ENCODE data around the gene KIF6. TPM values are rescaled to one million over a fixed set of nuclear protein-coding genes. Genes with fewer than 3 reads are reported as not detected.

KIF6 gene
- polyA plus RNA-seq, 1 donor (not counting 4 experiments of a cell fraction or from before 2014, with no cell fraction given), result 0.14 TPM

- dilution Hi-C loops (cut with MboI; ENCODE audit: extremely low pct_ligation_motif_present, low sequenced_read_pairs), result no loop called here
- H3K9me1 ChIP-seq (ENCODE audit: control insufficient read depth, extremely low read depth, insufficient read depth, low read length), result no peaks in the 10 kb centered on the region
- H3K4me2 ChIP-seq (ENCODE audit: control insufficient read depth, extremely low read depth, insufficient read depth, low read depth, low read length), result no peak overlapping the region
- TF ChIP-seq EZH2 (IDR thresholded peaks at IDR 0.05; ENCODE audit: low read length) (no peak), CTCF (optimal IDR thresholded peaks at IDR 0.05 in 1 of 3, IDR thresholded peaks at IDR 0.05 in 1 of 3, conservative IDR thresholded peaks at IDR 0.05 in 1 of 3; ENCODE audit: extremely low read depth in 1 of 3, insufficient read depth in 2 of 3, low read length in 3 of 3) (no peak)
- DNase-seq (ENCODE audit: low read depth, low spot score), result no peak
- no peaks in the 10 kb centered on the region for H4K20me1 ChIP-seq (ENCODE audit: control insufficient read depth, extremely low read depth, insufficient read depth, low read length)
- FAIRE-seq, result no peak
- no peaks in the 10 kb centered on the region for H3K36me3 ChIP-seq (ENCODE audit: control insufficient read depth in 2 of 2, extremely low read depth in 1 of 2, insufficient read depth in 2 of 2, low read length in 2 of 2)
- no peak overlapping the region for H3K4me3 ChIP-seq (ENCODE audit: control insufficient read depth in 2 of 3, extremely low read depth in 1 of 3, insufficient read depth in 2 of 3, low read depth in 1 of 3, low read length in 3 of 3)
- H3K27me3 ChIP-seq (ENCODE audit: control insufficient read depth, extremely low read depth, insufficient read depth, low read length), result no peaks in the 10 kb centered on the region
- H3K9me3 ChIP-seq (ENCODE audit: control insufficient read depth, low read depth, low read length), result no peaks in the 10 kb centered on the region
- H3K27ac ChIP-seq (ENCODE audit: control insufficient read depth, insufficient read depth, low read length), result no peak overlapping the region
- H3K9ac ChIP-seq (ENCODE audit: control insufficient read depth, extremely low read depth, insufficient read depth, low read length), result no peak overlapping the region
- no peak overlapping the region for H2AFZ ChIP-seq (ENCODE audit: control insufficient read depth, low read length)
- no peaks in the 10 kb centered on the region for H3K4me1 ChIP-seq (ENCODE audit: control insufficient read depth, extremely low read depth, insufficient read depth, low read length)
- no peaks in the 10 kb centered on the region for H3K79me2 ChIP-seq (ENCODE audit: control insufficient read depth, insufficient read depth, low read length)
These were observed 397.7 kb downstream of the KIF6 start for GRCh38 chr6:39327507-39327906.

GRCh38 chr6:39322306-39322850 is 402.8 kb downstream of the KIF6 start, which contains the start of gene KCNK16:
TSS of gene KCNK16 (minus strand) at chr6:39322702. CDS start at chr6:39322540, 162 bp downstream.
- Histone ChIP-seq H3K9ac (ENCODE audit: control insufficient read depth, extremely low read depth, insufficient read depth, low read length) (no peak within 1 kb of the TSS), H3K4me1 (ENCODE audit: control insufficient read depth, extremely low read depth, insufficient read depth, low read length) (no peaks in the 10 kb centered on the region), H3K9me1 (ENCODE audit: control insufficient read depth, extremely low read depth, insufficient read depth, low read length) (no peaks in the 10 kb centered on the region), H3K27ac (ENCODE audit: control insufficient read depth, insufficient read depth, low read length) (no peak within 1 kb of the TSS), H3K4me3 (ENCODE audit: control insufficient read depth in 2 of 3, extremely low read depth in 1 of 3, insufficient read depth in 2 of 3, low read depth in 1 of 3, low read length in 3 of 3) (no peak within 1 kb of the TSS), H3K27me3 (ENCODE audit: control insufficient read depth, extremely low read depth, insufficient read depth, low read length) (no peaks in the 10 kb centered on the region), H3K79me2 (ENCODE audit: control insufficient read depth, insufficient read depth, low read length) (no peaks in the 10 kb centered on the region), H2AFZ (ENCODE audit: control insufficient read depth, low read length) (no peak within 1 kb of the TSS), H3K9me3 (ENCODE audit: control insufficient read depth, low read depth, low read length) (no peaks in the 10 kb centered on the region), H4K20me1 (ENCODE audit: control insufficient read depth, extremely low read depth, insufficient read depth, low read length) (no peaks in the 10 kb centered on the region), H3K36me3 (ENCODE audit: control insufficient read depth in 2 of 2, extremely low read depth in 1 of 2, insufficient read depth in 2 of 2, low read length in 2 of 2) (no peaks in the 10 kb centered on the region), H3K4me2 (ENCODE audit: control insufficient read depth, extremely low read depth, insufficient read depth, low read depth, low read length) (no peak within 1 kb of the TSS)
- FAIRE-seq, result no peak
- no peak for DNase-seq (ENCODE audit: low read depth, low spot score)
- TF ChIP-seq EZH2 (IDR thresholded peaks at IDR 0.05; ENCODE audit: low read length), result no peak
- no peak for TF ChIP-seq CTCF (optimal IDR thresholded peaks at IDR 0.05 in 1 of 3, IDR thresholded peaks at IDR 0.05 in 1 of 3, conservative IDR thresholded peaks at IDR 0.05 in 1 of 3; ENCODE audit: extremely low read depth in 1 of 3, insufficient read depth in 2 of 3, low read length in 3 of 3)
- dilution Hi-C loops (cut with MboI; ENCODE audit: extremely low pct_ligation_motif_present, low sequenced_read_pairs), result no loop called here
